HG03439 (cell line): ENCODE data around the gene BEX3.
"Not testable (repeated sequence)": the region's sequence is repeated elsewhere in the genome, so short reads cannot be mapped to it uniquely, and the experiment has no call there.

Experiments used
- ATAC-seq: cut with Tn5 transposase; IDR thresholded peaks from one replicate; pipeline ENCODE4 v1.9.1; 2021; ENCODE audit warnings: mild to moderate bottlenecking, moderate library complexity; ENCODE audit not compliant: unreplicated experiment

BEX3 gene

GRCh38 chrX:103376118-103376978, at the start of gene BEX3:
Gene BEX3 (plus strand): TSS chrX:103376538. CDS start chrX:103377522, 984 bp downstream.
- no peak for ATAC-seq

GRCh38 chrX:103329991-103330390, 46.3 kb upstream of the BEX3 start, which contains the start of gene TCEAL7:
Gene TCEAL7 (plus strand): TSS chrX:103330239. CDS start chrX:103331404, 1,165 bp downstream.
- no peak for ATAC-seq

GRCh38 chrX:103330681-103331288, 45.6 kb upstream of the BEX3 start:
- no peak for ATAC-seq

GRCh38 chrX:103338663-103339062, 37.7 kb upstream of the BEX3 start:
- ATAC-seq = no peak

GRCh38 chrX:103343105-103343504, 33.2 kb upstream of the BEX3 start:
- no peak for ATAC-seq

- ATAC-seq = no peak
Observed at GRCh38 chrX:103344606-103345005, 31.7 kb upstream of the BEX3 start.

GRCh38 chrX:103347682-103348397, 28.5 kb upstream of the BEX3 start:
- no peak for ATAC-seq

- no peak for ATAC-seq
Observed at GRCh38 chrX:103356130-103356798, 20.1 kb upstream of the BEX3 start, which contains the start of gene TCEAL9. Gene TCEAL9 (plus strand): TSS chrX:103356506. CDS start chrX:103357685, 1,179 bp downstream.

- ATAC-seq = no peak
Observed at GRCh38 chrX:103356858-103357257, 19.5 kb upstream of the BEX3 start.

GRCh38 chrX:103357871-103358270, 18.5 kb upstream of the BEX3 start:
- no peak for ATAC-seq

GRCh38 chrX:103359605-103360004, 16.7 kb upstream of the BEX3 start:
- ATAC-seq = not testable (repeated sequence)

GRCh38 chrX:103360092-103360491, 16.2 kb upstream of the BEX3 start:
- ATAC-seq = no peak

- ATAC-seq = no peak
Observed at GRCh38 chrX:103360916-103361315, 15.4 kb upstream of the BEX3 start.

- ATAC-seq = no peak
Observed at GRCh38 chrX:103361798-103362197, 14.5 kb upstream of the BEX3 start.

GRCh38 chrX:103362474-103362873, 13.9 kb upstream of the BEX3 start:
- no peak for ATAC-seq

- no peak for ATAC-seq
Observed at GRCh38 chrX:103363046-103363445, 13.3 kb upstream of the BEX3 start.

- ATAC-seq = no peak
Observed at GRCh38 chrX:103367502-103367901, 8.8 kb upstream of the BEX3 start.

- ATAC-seq = no peak
Observed at GRCh38 chrX:103369479-103369878, 6.9 kb upstream of the BEX3 start.

GRCh38 chrX:103372886-103373285, 3.5 kb upstream of the BEX3 start:
- ATAC-seq = no peak

GRCh38 chrX:103373581-103373980, 2.8 kb upstream of the BEX3 start:
- ATAC-seq = no peak

- no peak for ATAC-seq
Observed at GRCh38 chrX:103376979-103377324, 614 bp downstream of the BEX3 start.
